ENCODE data around the gene ANK3.

The ANK3 gene

GRCh38 chr10:60413306-60414012, 23.8 kb upstream of the ANK3 start:
- no peak for DNase-seq

GRCh38 chr10:60410970-60411369, 21.3 kb upstream of the ANK3 start:
- no peak for DNase-seq

GRCh38 chr10:60409202-60409601, 19.5 kb upstream of the ANK3 start:
- no peak for DNase-seq

- DNase-seq, result no peak
Measured at GRCh38 chr10:60406182-60406581, 16.5 kb upstream of the ANK3 start.

- no peak for DNase-seq
Measured at GRCh38 chr10:60405172-60405571, 15.5 kb upstream of the ANK3 start.

- no peak for DNase-seq
Measured at GRCh38 chr10:60403168-60403873, 13.6 kb upstream of the ANK3 start.

- DNase-seq, result no peak
Measured at GRCh38 chr10:60400366-60400765, 10.7 kb upstream of the ANK3 start.

- no peak for DNase-seq
Measured at GRCh38 chr10:60399328-60399727, 9.7 kb upstream of the ANK3 start.

- DNase-seq, result no peak
Measured at GRCh38 chr10:60397792-60398191, 8.1 kb upstream of the ANK3 start.

GRCh38 chr10:60396766-60397165, 7.1 kb upstream of the ANK3 start:
- DNase-seq, result no peak

- DNase-seq, result no peak
Measured at GRCh38 chr10:60395711-60396110, 6.0 kb upstream of the ANK3 start.

- DNase-seq, result peak; percentile 3 to 24
Measured at GRCh38 chr10:60394446-60394845, 4.8 kb upstream of the ANK3 start.

GRCh38 chr10:60390224-60390626, 550 bp upstream of the ANK3 start:
- DNase-seq, result no peak

- peak; percentile 8 to 10 for DNase-seq
Measured at GRCh38 chr10:60388709-60389301, 870 bp downstream of the ANK3 start.

- DNase-seq, result no peak
Measured at GRCh38 chr10:60388116-60388625, 1.5 kb downstream of the ANK3 start.

- DNase-seq, result no peak
Measured at GRCh38 chr10:60387531-60387930, 2.1 kb downstream of the ANK3 start.

GRCh38 chr10:60385399-60385738, 4.3 kb downstream of the ANK3 start:
- DNase-seq, result no peak

- no peak for DNase-seq
Measured at GRCh38 chr10:60384708-60385398, 4.8 kb downstream of the ANK3 start.

GRCh38 chr10:60384011-60384410, 5.7 kb downstream of the ANK3 start:
- no peak for DNase-seq

- no peak for DNase-seq
Measured at GRCh38 chr10:60382946-60383681, 6.6 kb downstream of the ANK3 start.

GRCh38 chr10:60380781-60381180, 8.9 kb downstream of the ANK3 start:
- no peak for DNase-seq

GRCh38 chr10:60377955-60378354, 11.7 kb downstream of the ANK3 start:
- no peak for DNase-seq

GRCh38 chr10:60377042-60377352, 12.7 kb downstream of the ANK3 start:
- no peak for DNase-seq

Measured in inflammatory macrophage (primary cell).